ENCODE results near the gene GABRA5. TPM values are rescaled to one million over a fixed set of nuclear protein-coding genes. Genes with fewer than 3 reads are reported as not detected.

GABRA5 gene
- total and polyA plus RNA-seq, 2 of the 13 experiments (the other 11 are each of a cell fraction or from before 2014, with no cell fraction given): not detected

GRCh38 chr15:26887926-26888666 lies 21.2 kb downstream of the GABRA5 start:
- 18% methylated on average over 4 of the region's 7 CpGs for WGBS (ENCODE audit: low lambda C conversion rate)
- in situ Hi-C loops (cut with HindIII; ENCODE audit: extremely low pct_ligation_motif_present, low pct_unique_long_range_greater_than_20kb) (no loop called here), intact Hi-C loops (cut with micrococcal nuclease; ENCODE audit: unreplicated experiment) (loop anchor here (5.0 kb wide), 1 partner anchor 1164 kb away; no protein-coding TSS in a partner anchor)
- TF ChIP-seq BCL6 (CRISPR knock-in tag; IDR thresholded peaks at IDR 0.05) (no peak), PLSCR1 (CRISPR knock-in tag; IDR thresholded peaks at IDR 0.05; ENCODE audit: borderline replicate concordance) (no peak), ZNF547 (CRISPR knock-in tag; IDR thresholded peaks at IDR 0.05) (no peak), ZC3H4 (CRISPR knock-in tag; IDR thresholded peaks at IDR 0.05; ENCODE audit: borderline replicate concordance) (no peak), ZNF552 (CRISPR knock-in tag; IDR thresholded peaks at IDR 0.05; ENCODE audit: borderline replicate concordance) (no peak), HBP1 (CRISPR knock-in tag; IDR thresholded peaks at IDR 0.05; ENCODE audit: low read depth) (no peak), ZNF225 (CRISPR knock-in tag; IDR thresholded peaks at IDR 0.05) (no peak), MED1 (CRISPR knock-in tag; IDR thresholded peaks at IDR 0.05) (no peak), MTA1 (CRISPR knock-in tag; IDR thresholded peaks at IDR 0.05; ENCODE audit: borderline replicate concordance) (no peak), NRL (CRISPR knock-in tag; IDR thresholded peaks at IDR 0.05; ENCODE audit: borderline replicate concordance) (no peak), DNMT1 (CRISPR knock-in tag; IDR thresholded peaks at IDR 0.05) (no peak), ZBTB20 (CRISPR knock-in tag; IDR thresholded peaks at IDR 0.05; ENCODE audit: borderline replicate concordance, low read depth) (no peak), CHD4 (IDR thresholded peaks at IDR 0.05; ENCODE audit: borderline replicate concordance, low read length) (no peak)
- Histone ChIP-seq H2AFZ (ENCODE audit: low read length) (no peak overlapping the region), H3K4me3 (replicated peaks in 1 of 3; ENCODE audit: insufficient read depth in 1 of 3, low read depth in 2 of 3, low read length in 3 of 3) (no peak overlapping the region), H3K4me1 (ENCODE audit: insufficient read depth, low read length) (peaks cover 9% of the 10 kb centered on the region), H3K9me3 (ENCODE audit: low read length) (no peaks in the 10 kb centered on the region), H4K20me1 (ENCODE audit: insufficient read depth, low read length) (no peaks in the 10 kb centered on the region), H3K4me2 (ENCODE audit: low read depth, low read length) (no peak overlapping the region), H3K79me2 (ENCODE audit: insufficient read depth, low read length) (no peaks in the 10 kb centered on the region), H3K36me3 (replicated peaks in 1 of 2; ENCODE audit: control insufficient read depth in 1 of 2, insufficient read depth in 2 of 2, low read length in 2 of 2) (no peaks in the 10 kb centered on the region), H3K9ac (ENCODE audit: insufficient read depth, low read depth, low read length) (no peak overlapping the region), H3K27ac (ENCODE audit: extremely low read length, insufficient read depth, low read length) (no peak overlapping the region), H3K27me3 (ENCODE audit: control insufficient read depth in 1 of 2, insufficient read depth in 2 of 2, low read length in 2 of 2) (0 out of 5 replicates have a peak, but pooled peaks cover 0 to 1% of the 10 kb centered on the region in 2 experiments)
- ChIA-PET CTCF (ENCODE audit: low intra/inter-chr PET ratio, low total read pairs) (interaction anchor here (4.3 kb wide), 1 partner anchor 129 kb away, joined by 65 read pairs; no protein-coding TSS in a partner anchor), POLR2A (no interaction called here)
- ATAC-seq: no peak
- DNase-seq (ENCODE audit: low spot score): no peak
- FAIRE-seq: no peak
- BruUV-seq (replicated peaks): no TSS peak

Measured in HepG2 (cell line).